ENCODE measurements around the gene PRKCA.
A peak's percentile ranks its signal among the peaks of the same experiment; 100 is the strongest.
"Not testable (repeated sequence)": the region's sequence is repeated elsewhere in the genome, so short reads cannot be mapped to it uniquely, and the experiment has no call there.

The PRKCA gene

DNA sequence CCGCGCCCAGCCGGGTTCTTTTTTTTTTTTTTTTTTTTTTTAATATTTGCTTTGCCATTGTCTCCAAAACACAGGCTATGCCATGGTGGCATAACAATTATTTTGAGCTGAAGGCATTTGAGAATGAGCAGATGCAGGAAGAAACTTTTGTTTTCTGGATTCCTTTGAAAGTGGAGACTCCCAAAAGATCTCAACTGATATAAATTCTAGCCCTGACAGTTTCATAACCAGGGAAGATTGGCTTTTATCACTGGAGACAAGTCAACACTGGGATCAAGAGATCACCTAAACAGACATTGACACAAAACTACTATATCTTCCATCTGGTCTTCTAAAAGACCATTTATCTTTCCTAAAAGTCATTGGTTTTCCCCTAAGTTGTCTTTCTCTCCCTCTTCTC is 10.1 kb upstream of the PRKCA start:
- DNase-seq = no peak

DNA sequence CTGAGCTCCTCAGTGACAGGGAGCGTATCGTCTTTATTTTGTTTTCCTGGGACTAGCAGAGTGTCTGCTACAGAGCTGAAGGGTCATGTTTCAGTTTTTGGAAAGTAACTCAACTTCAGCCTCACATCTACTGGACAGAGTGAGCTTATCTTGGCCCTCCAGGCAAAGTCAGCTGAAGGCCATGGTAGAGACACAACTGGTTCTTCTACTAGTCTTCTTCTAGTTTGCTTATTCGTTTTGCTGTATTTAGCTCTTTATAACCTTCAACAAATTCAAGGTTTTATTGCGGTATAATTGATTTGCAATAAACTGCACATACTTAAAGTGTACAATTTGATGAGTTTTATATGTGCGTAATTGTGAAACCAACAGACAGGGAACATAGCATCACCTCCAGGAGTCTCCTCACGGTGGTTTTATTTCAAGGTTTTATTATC is 6.1 kb upstream of the PRKCA start:
- no peak for DNase-seq

GRCh38 chr17:66297443-66297842 is 5.0 kb upstream of the PRKCA start:
- DNase-seq = not testable (repeated sequence)

DNA sequence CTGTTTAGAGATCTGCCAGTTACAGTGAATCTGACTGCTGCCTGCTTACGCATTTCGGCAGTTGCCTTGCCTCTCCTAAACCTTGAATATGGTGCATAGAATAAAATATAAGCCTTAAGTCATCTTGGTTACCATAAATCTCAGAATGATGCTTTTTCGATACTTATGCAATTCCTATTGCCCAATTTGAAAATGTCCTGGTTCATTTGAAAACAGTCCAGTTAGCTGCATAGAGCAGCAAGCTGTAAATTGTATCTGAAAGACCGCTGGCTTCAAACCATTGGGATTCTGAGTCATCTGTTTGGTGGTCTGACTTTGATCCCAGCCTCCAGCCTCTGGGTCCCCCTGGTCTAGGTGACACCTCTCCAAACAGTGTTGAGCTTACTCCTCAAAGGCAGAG is 2.7 kb upstream of the PRKCA start:
- no peak for DNase-seq

DNA sequence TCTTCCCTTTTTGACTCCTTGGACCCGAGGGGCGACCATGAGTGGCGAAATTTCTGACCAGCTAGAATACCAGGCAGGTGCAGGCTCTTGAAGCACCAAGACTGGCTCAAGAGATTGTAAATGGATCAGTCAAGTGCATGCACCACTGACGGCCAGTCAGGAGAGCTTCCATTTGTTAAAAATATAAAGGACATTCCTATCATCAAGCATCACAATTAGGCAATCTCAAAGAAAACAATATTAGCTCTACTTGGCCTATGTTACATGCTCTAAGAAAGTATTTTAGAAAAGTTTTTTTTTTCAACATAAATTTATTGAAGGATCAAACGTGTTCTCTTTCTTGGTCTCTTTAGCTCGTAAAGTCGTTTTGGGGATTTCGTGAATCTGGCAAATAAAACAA is 1.5 kb upstream of the PRKCA start:
- DNase-seq = no peak

DNA sequence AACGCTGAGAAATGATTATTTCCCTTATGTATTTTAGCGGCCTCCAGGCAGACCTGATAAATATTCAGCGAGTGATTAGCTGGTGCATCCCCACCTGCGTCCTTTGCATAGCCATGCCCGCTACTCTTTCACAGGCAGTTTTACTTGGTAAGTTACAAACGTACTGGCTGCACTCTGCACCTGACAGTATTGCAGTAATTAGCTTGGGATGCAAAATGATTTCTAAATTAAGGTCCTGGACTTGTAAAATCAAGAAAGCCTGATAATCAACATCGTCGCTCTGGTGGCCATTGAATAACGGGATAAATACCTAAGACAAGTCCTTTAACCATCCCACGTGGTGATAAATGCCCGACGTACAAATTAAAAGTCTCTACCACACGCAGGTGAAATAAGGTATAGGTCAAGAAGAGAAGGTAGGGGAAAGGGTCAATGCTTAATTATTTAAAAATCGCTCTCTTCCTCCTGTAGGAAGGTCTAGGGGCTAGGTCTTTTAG is 998 bp upstream of the PRKCA start:
- DNase-seq = no peak

- peak; percentile 46 for DNase-seq
These were observed 581 bp downstream of the PRKCA start for GRCh38 chr17:66302761-66303626.

- no peak for DNase-seq
These were observed 2.1 kb downstream of the PRKCA start for GRCh38 chr17:66304304-66305174.

GRCh38 chr17:66306446-66306845 is 4.0 kb downstream of the PRKCA start:
- no peak for DNase-seq

- no peak for DNase-seq
These were observed 4.8 kb downstream of the PRKCA start for GRCh38 chr17:66307257-66307656.

DNA sequence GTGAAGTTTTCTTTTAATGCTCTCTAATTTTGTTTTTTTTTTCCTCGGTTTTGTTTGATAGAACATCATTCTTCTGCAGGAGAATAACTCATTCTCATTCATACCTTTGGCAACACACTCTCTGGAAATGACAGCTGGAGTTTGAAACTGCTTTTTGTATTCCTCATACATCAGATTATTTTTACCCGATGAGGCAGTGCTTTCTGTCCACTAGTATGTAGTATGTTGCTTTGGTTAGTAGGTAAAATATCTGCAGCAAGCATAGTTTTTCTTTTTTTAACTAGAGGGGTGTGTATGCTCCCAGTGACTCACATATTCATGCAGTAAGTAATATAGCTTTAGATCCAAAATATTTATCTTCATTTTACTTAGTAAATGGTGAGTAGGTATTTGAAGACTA is 6.4 kb downstream of the PRKCA start:
- no peak for DNase-seq

DNA sequence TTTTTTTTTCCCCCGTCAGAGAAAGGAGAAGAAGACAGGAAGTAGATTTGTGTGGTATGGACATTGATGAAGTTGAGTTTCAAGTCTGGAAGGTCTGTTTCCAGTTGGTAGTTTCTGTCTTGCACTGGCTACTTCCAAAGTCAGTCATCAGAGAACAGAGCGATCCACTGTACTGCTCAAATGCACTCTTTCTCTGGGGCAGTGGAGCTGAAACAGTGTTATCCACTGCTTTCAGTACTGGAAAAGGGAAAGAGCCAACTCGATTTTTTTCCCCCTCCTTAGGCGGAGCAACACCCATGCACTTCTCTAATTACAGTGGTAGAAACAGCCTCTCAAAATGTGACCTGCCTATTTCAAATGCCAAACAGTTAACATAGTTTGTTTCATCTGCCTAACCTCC is 7.4 kb downstream of the PRKCA start:
- DNase-seq = no peak

DNA sequence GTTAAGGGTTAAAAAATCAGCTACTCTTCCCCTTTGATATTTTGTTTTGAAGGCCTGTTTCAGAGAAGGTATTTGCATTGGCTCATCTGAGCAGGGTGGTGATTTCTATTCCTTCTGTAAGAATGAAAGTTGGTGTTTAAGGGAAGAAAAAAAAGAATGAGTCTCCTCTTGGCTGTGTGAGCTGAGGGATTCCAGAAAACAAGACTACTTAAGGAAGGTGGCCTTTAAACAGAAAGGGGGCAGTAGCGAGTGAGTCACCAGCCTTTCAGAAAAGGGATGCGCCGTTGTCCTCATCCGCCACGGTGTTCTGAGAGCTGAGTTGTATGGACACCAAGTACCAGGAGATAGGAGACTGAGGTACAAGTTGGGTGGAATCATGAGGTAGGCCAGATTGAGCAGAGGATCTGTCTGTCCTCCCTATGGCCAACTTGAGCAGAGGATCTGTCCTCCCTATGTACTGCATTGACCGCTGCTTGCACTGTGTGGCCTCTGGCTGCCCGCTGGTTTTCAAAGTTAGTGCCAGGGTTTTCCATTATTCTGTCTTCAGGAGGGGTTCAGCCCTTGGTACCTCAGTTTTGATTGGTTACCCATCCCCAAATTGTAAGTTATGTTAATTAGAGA is 8.2 kb downstream of the PRKCA start:
- DNase-seq = no peak

GRCh38 chr17:66312912-66313311 is 10.5 kb downstream of the PRKCA start:
- DNase-seq = no peak

DNA sequence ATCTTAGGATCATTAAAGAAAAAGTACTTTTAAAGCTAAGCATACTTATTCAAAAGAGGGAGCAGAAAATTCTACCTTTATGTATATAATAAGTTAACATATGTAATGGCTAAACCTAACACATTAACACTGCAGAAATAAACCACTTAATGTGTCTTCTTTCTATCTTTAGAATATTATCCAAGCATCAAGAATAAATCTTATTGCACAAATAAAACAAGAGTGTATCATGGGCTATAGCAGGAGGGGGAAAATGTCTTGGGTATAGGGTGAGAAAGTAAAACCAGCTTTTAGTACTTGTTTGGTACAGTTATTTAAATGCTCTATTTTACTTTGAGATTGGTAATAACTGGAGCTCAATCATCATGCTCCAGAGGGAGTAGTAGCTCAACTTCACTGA is 10.9 kb downstream of the PRKCA start:
- DNase-seq = no peak

- DNase-seq = no peak
These were observed 11.7 kb downstream of the PRKCA start for GRCh38 chr17:66313995-66314659.

- no peak for DNase-seq
These were observed 15.2 kb downstream of the PRKCA start for GRCh38 chr17:66317629-66318028.

DNA sequence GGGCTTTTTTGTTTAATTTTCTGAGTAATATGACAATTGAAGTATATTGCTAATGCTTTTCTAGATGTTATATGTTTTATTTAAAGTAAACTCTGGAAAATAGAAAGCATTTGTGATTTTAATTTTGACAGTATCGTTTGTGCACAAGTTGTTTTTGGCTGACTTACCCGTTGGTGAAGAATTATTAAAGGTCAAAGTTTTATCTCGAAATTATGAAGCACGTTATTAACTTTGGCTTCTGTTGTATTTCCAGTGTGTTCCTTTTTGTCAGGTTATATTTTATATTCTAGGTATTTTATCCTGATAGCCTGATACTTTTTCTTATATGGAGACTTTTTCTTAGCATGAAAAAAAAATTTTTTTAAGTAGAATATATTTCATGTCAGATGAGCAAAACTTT is 16.8 kb downstream of the PRKCA start:
- DNase-seq = no peak

- DNase-seq = no peak
These were observed 20.4 kb downstream of the PRKCA start for GRCh38 chr17:66322764-66323163.

DNA sequence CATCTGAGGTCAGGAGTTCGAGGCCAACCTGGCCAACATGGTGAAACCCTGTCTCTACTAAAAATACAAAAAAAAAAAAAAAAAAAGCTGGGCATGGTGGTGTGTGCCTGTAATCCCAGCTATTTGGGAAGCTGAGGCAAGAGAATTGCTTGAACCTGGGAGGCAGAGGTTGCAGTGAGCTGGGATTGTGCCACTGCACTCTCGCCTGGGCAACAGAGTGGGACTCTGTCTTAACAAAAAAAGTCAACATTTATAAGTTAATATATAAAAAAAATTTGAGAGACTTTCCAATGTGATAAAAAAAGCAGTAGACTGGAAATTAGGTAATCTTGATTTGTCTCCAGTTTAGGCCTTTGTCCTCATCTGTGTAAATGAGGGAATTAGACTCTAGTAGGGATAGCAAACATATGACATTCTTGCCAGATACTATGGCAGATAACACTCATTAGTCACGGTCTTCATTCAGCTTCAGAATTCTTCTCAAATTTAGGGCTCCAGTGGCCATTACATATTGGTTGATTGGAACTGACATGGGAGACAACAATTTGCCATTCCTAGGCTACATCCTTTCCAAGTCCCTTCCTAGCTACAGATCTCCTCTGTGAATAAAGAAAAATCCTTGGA is 22.1 kb downstream of the PRKCA start:
- DNase-seq = not testable (repeated sequence)

DNA sequence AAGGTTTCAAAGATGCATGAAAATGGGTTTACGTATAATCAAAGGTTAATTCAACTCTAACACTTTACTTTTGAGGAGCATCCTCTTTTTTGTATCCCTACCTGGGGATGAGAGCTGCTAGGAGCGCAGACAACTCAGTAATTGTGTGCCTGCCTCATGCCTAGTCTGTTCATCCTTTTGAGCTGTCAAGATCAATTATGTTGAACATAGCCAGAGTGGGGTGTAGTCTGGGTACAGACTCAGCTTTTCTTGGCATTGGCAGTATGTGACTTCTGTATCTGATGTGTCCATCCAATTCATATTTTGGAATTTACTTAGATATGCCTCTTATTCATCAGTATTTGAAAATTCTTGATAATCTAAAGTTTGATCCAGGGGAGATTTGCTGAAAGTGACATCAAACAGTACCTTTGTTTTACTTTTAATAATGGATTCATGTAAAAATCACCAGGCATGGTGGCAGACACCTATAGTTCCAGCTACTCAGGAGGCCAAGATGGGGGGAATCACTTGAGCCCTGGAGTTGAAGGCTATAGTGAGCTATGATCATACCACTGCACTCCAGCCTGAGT is 24.1 kb downstream of the PRKCA start:
- DNase-seq = no peak

GRCh38 chr17:66330646-66331037 is 28.2 kb downstream of the PRKCA start:
- DNase-seq = no peak

Data from central memory CD4-positive, alpha-beta T cell (primary cell).